Activated CD8-positive, alpha-beta T cell treated with anti-CD3 and anti-CD28 coated beads, Interleukin-2, amount 10 ng/mL, durations not matched to agents 7 days and 5 days (primary cell): ENCODE data around the gene PADI1. TPM values are rescaled to one million over a fixed set of nuclear protein-coding genes. Genes with fewer than 3 reads are reported as not detected.

Experiments
- ATAC-seq: fragments of 150-1000 bp; cut with Tn5 transposase; one replicate; pipeline ENCODE4 v1.10.0; 2021; ENCODE audit warnings: moderate library complexity
- CTCF ChIA-PET: fragments of 350-600 bp; sonication (Branson Sonifier 250); formaldehyde crosslinking; loops from one replicate; lab custom pipeline; 2021; ENCODE audit warnings: antibody characterized with exemption; lab: Charles Lee
- POLR2A ChIA-PET: fragments of 350-600 bp; sonication (Branson Sonifier 250); formaldehyde crosslinking; loops from one replicate; lab custom pipeline; 2021; ENCODE audit warnings: antibody characterized with exemption; lab: Charles Lee
- DNase-seq: peaks from one replicate; pipeline ENCODE4 v3.0.0-alpha.2; 2020
- H3K27ac Mint-ChIP-seq: one replicate; pipeline ENCODE4 v1.8.0; 2021; ENCODE audit warnings: mild to moderate bottlenecking, mixed read lengths
- H3K27me3 Mint-ChIP-seq: one replicate; pipeline ENCODE4 v1.8.0; 2021; ENCODE audit warnings: low read depth, mixed read lengths
- H3K36me3 Mint-ChIP-seq: one replicate; pipeline ENCODE4 v1.8.0; 2021; ENCODE audit warnings: low read depth, mixed read lengths
- H3K4me1 Mint-ChIP-seq: one replicate; pipeline ENCODE4 v1.8.0; 2021; ENCODE audit warnings: low read depth, mixed read lengths
- H3K4me3 Mint-ChIP-seq: one replicate; pipeline ENCODE4 v1.8.0; 2021; ENCODE audit warnings: mild to moderate bottlenecking, mixed read lengths
- H3K9me3 Mint-ChIP-seq: one replicate; pipeline ENCODE4 v1.8.0; 2022; ENCODE audit warnings: mixed read lengths; ENCODE audit not compliant: insufficient read depth
- microRNA-seq: library from miRNA; unstranded; fragments of <30 nt; microRNA quantifications from one replicate; pipeline ENCODE4 v1.2.0, GENCODE V29; 2022
- total RNA-seq, 2 experiments: library from RNA; stranded (reverse); gene quantifications; one replicate each; pipeline ENCODE4 v1.2.3, GENCODE V29; 2021

The PADI1 gene
- total RNA-seq, 2 experiments from 2014 or later = not detected

- H3K27ac Mint-ChIP-seq = no peak overlapping the region
- H3K4me3 Mint-ChIP-seq = no peak overlapping the region
- no peaks in the 10 kb centered on the region for H3K36me3 Mint-ChIP-seq
- ChIA-PET CTCF (no interaction called here), POLR2A (no interaction called here)
- H3K4me1 Mint-ChIP-seq = no peaks in the 10 kb centered on the region
- H3K27me3 Mint-ChIP-seq = peaks cover 4% of the 10 kb centered on the region
- DNase-seq (no peak), ATAC-seq (no peak)
- no peaks in the 10 kb centered on the region for H3K9me3 Mint-ChIP-seq
Measured at GRCh38 chr1:17289721-17290120, 84.8 kb downstream of the PADI1 start.

DNA sequence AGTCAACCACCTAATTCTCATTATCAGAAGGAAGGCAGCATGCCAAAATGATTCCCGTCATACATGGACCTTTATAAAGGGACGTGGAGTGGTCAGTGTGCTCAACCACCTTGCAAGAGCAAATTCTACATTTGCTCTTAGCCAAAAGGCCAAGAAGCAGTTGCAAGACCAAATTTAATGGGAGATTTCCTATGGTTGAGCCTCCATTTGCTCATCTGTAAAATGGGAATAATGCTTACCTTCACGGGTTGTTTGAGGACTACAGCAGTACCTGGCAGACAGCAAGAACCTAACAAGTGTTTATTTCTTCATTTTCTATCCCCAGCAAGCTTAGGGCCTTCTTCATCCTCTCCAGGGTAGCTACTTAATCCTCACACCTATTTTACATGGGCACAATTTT lies 85.6 kb downstream of the PADI1 start:
- no peak overlapping the region for H3K4me3 Mint-ChIP-seq
- no peaks in the 10 kb centered on the region for H3K9me3 Mint-ChIP-seq
- ChIA-PET CTCF (interaction anchor here (0.9 kb wide), 1 partner anchor 17 kb away, joined by 3 read pairs; no protein-coding TSS in a partner anchor), POLR2A (no interaction called here)
- DNase-seq = no peak
- H3K27ac Mint-ChIP-seq = no peak overlapping the region
- peaks cover 4% of the 10 kb centered on the region for H3K27me3 Mint-ChIP-seq
- no peak for ATAC-seq
- no peaks in the 10 kb centered on the region for H3K4me1 Mint-ChIP-seq
- H3K36me3 Mint-ChIP-seq = no peaks in the 10 kb centered on the region

DNA sequence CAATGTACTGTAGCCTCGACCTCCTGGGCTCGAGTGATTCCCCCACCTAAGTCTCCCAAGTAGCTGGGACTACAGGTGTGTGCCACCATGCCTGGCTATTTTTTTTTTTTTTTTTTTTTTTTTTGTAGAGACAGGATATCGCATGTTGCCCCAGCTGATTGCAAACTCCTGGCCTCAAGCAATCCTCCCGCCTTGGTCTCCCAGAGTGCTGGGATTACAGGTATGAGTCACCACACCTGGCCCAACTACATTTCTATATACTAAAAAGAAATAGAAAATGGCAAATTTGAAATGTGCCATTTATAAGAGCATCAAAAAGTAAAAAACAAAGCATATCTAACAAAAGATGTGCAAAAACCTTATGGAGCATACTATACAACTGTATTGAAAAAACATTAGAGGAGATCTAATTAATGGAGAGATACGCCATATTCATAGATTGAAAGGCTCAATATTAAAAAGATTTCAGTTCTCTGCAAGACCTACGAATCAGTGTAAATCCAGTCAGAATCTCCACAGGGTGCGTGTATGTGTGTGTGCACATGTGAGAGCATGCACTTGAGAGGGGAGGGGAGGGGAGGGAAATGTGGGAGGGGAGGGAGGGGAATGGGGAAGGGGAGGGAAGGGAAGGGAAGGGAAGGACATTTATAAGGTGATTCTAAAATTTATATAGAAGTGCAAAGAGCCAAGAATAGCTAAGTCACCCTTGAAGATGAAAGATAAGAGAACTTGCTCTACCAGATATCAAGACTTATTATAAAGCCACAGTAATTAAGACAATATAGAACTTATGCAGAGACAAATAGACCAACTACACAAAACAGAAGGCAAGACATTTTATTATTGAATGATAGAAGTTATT lies 87.6 kb downstream of the PADI1 start:
- ChIA-PET POLR2A (no interaction called here), CTCF (no interaction called here)
- no peaks in the 10 kb centered on the region for H3K4me1 Mint-ChIP-seq
- H3K9me3 Mint-ChIP-seq = no peaks in the 10 kb centered on the region
- H3K27me3 Mint-ChIP-seq = peaks cover 4% of the 10 kb centered on the region
- H3K27ac Mint-ChIP-seq = no peak overlapping the region
- no peak overlapping the region for H3K4me3 Mint-ChIP-seq
- ATAC-seq (no peak), DNase-seq (no peak)
- no peaks in the 10 kb centered on the region for H3K36me3 Mint-ChIP-seq

- no peak overlapping the region for H3K4me3 Mint-ChIP-seq
- DNase-seq = no peak
- CTCF ChIA-PET = interaction anchor here (0.8 kb wide), 1 partner anchor 1501 kb away, joined by 3 read pairs; no protein-coding TSS in a partner anchor
- peaks cover 4% of the 10 kb centered on the region for H3K27me3 Mint-ChIP-seq
- no peaks in the 10 kb centered on the region for H3K4me1 Mint-ChIP-seq
- POLR2A ChIA-PET = no interaction called here
- no peaks in the 10 kb centered on the region for H3K36me3 Mint-ChIP-seq
- H3K27ac Mint-ChIP-seq = no peak overlapping the region
- no peak for ATAC-seq
- no peaks in the 10 kb centered on the region for H3K9me3 Mint-ChIP-seq
Measured at GRCh38 chr1:17293681-17294425, 88.9 kb downstream of the PADI1 start.

- Mint-ChIP-seq H3K27ac (no peak overlapping the region), H3K36me3 (no peaks in the 10 kb centered on the region), H3K4me3 (no peak overlapping the region), H3K27me3 (peaks cover 4% of the 10 kb centered on the region), H3K9me3 (no peaks in the 10 kb centered on the region), H3K4me1 (no peaks in the 10 kb centered on the region)
- ChIA-PET CTCF (no interaction called here), POLR2A (no interaction called here)
- DNase-seq (no peak), ATAC-seq (no peak)
Measured at GRCh38 chr1:17295292-17295691, 90.4 kb downstream of the PADI1 start.

Small RNA genes within 50 kb of the gene (microRNA-seq; reads per million reads assigned to microRNA genes)
- gene MIR3972 = not detected

Other genes starting within 250 kb of the PADI1 start
- gene MFAP2, start 224.5 kb upstream of the PADI1 start, total RNA-seq = not detected
- 10 to 100 TPM; 42.7 to 51.4 TPM for gene ATP13A2, start 193.2 kb upstream of the PADI1 start, total RNA-seq
- gene SDHB, start 151.1 kb upstream of the PADI1 start, total RNA-seq = 100 to 1,000 TPM in 1 of 2 experiments, 10 to 100 TPM in 1; 90.4 to 101 TPM
- gene PADI2, start 85.7 kb upstream of the PADI1 start, total RNA-seq = not detected
- not detected for gene PADI3, start 44.0 kb downstream of the PADI1 start, total RNA-seq
- 1 to 10 TPM in 1 of 2 experiments, under 1 TPM in 1; 0.95 to 1.0 TPM for gene PADI4, start 103.1 kb downstream of the PADI1 start, total RNA-seq
- gene PADI6, start 167.1 kb downstream of the PADI1 start, total RNA-seq = not detected
- gene RCC2, start 234.5 kb downstream of the PADI1 start, total RNA-seq = 100 to 1,000 TPM; 151 to 152 TPM